ENCODE measurements around the gene KRTAP9-2.
"Not testable (repeated sequence)": the region's sequence is repeated elsewhere in the genome, so short reads cannot be mapped to it uniquely, and the experiment has no call there.

Gene KRTAP9-2

GRCh38 chr17:41232399-41233105 is 6.1 kb downstream of the KRTAP9-2 start, which contains the start of gene KRTAP9-3:
TSS of gene KRTAP9-3 (plus strand) at chr17:41232449. CDS start at chr17:41232502, 53 bp downstream.
- DNase-seq (ENCODE audit: low read depth, low spot score): not testable (repeated sequence)

- DNase-seq (ENCODE audit: low read depth, low spot score): not testable (repeated sequence)
These were observed 10.7 kb downstream of the KRTAP9-2 start for GRCh38 chr17:41237116-41237515.

- DNase-seq (ENCODE audit: low read depth, low spot score): not testable (repeated sequence)
These were observed 11.5 kb downstream of the KRTAP9-2 start, which contains the start of gene KRTAP9-8 for GRCh38 chr17:41237949-41238437. TSS of gene KRTAP9-8 (plus strand) at chr17:41237999. CDS start at chr17:41238052, 53 bp downstream.

GRCh38 chr17:41246995-41247787 is 20.7 kb downstream of the KRTAP9-2 start:
- not testable (repeated sequence) for DNase-seq (ENCODE audit: low read depth, low spot score)

GRCh38 chr17:41249637-41250240 is 23.3 kb downstream of the KRTAP9-2 start, which contains the start of gene KRTAP9-4:
TSS of gene KRTAP9-4 (plus strand) at chr17:41249687. CDS start at chr17:41249721, 34 bp downstream.
- not testable (repeated sequence) for DNase-seq (ENCODE audit: low read depth, low spot score)

GRCh38 chr17:41251261-41251660 is 24.8 kb downstream of the KRTAP9-2 start:
- DNase-seq (ENCODE audit: low read depth, low spot score): no peak

GRCh38 chr17:41254861-41255260 is 28.4 kb downstream of the KRTAP9-2 start:
- DNase-seq (ENCODE audit: low read depth, low spot score): no peak

GRCh38 chr17:41255381-41256290 is 29.2 kb downstream of the KRTAP9-2 start, which contains the start of gene KRTAP9-9:
TSS of gene KRTAP9-9 (plus strand) at chr17:41255384.
- not testable (repeated sequence) for DNase-seq (ENCODE audit: low read depth, low spot score)

- no peak for DNase-seq (ENCODE audit: low read depth, low spot score)
These were observed 29.8 kb downstream of the KRTAP9-2 start for GRCh38 chr17:41256291-41256685.

- no peak for DNase-seq (ENCODE audit: low read depth, low spot score)
These were observed 32.0 kb downstream of the KRTAP9-2 start for GRCh38 chr17:41258406-41258805.

- no peak for DNase-seq (ENCODE audit: low read depth, low spot score)
These were observed 36.8 kb downstream of the KRTAP9-2 start for GRCh38 chr17:41263212-41263611.

- no peak for DNase-seq (ENCODE audit: low read depth, low spot score)
These were observed 38.2 kb downstream of the KRTAP9-2 start for GRCh38 chr17:41264599-41264998.

GRCh38 chr17:41265078-41265477 is 38.6 kb downstream of the KRTAP9-2 start, which contains the start of gene KRTAP9-6:
TSS of gene KRTAP9-6 (plus strand) at chr17:41265378. CDS start at chr17:41265378, 0 bp downstream.
- no peak for DNase-seq (ENCODE audit: low read depth, low spot score)

- DNase-seq (ENCODE audit: low read depth, low spot score): no peak
These were observed 41.3 kb downstream of the KRTAP9-2 start for GRCh38 chr17:41267711-41268110.

- DNase-seq (ENCODE audit: low read depth, low spot score): not testable (repeated sequence)
These were observed 44.9 kb downstream of the KRTAP9-2 start for GRCh38 chr17:41271323-41271722.

- DNase-seq (ENCODE audit: low read depth, low spot score): no peak
These were observed 45.4 kb downstream of the KRTAP9-2 start for GRCh38 chr17:41271858-41272257.

- DNase-seq (ENCODE audit: low read depth, low spot score): not testable (repeated sequence)
These were observed 49.3 kb downstream of the KRTAP9-2 start, which contains the start of gene KRTAP9-7 for GRCh38 chr17:41275648-41276190. TSS of gene KRTAP9-7 (plus strand) at chr17:41275698. CDS start at chr17:41275698, 0 bp downstream.
